Right cardiac atrium (tissue), 5 donors: ENCODE measurements around the gene ALG1L2. TPM values are rescaled to one million over a fixed set of nuclear protein-coding genes. Genes with fewer than 3 reads are reported as not detected.
"Not testable (repeated sequence)": the region's sequence is repeated elsewhere in the genome, so short reads cannot be mapped to it uniquely, and the experiment has no call there.

Experiments
- ATAC-seq, 2 donors: fragments of 200-7000 bp; cut with Tn5 transposase; one replicate each; pipeline versions ENCODE4 v1.8.0 to v1.9.1; 2020; ENCODE audit warnings: moderate library complexity in 2 of 2, mild to moderate bottlenecking in 1 of 2
- DNase-seq, 3 donors: peaks; one replicate each; pipeline ENCODE4 v3.0.0-alpha.2; 2020
- H3K27ac ChIP-seq: one replicate; pipeline ENCODE4 v1.5.1; 2013; ENCODE audit warnings: mild to moderate bottlenecking, low read length, control low read depth, moderate library complexity
- H3K27me3 ChIP-seq: one replicate; pipeline ENCODE4 v1.6.1; 2013; ENCODE audit not compliant: control insufficient read depth, insufficient read depth
- H3K4me1 ChIP-seq: one replicate; pipeline ENCODE4 v1.6.1; 2013; ENCODE audit warnings: low read length; ENCODE audit not compliant: control insufficient read depth, insufficient read depth
- H3K4me3 ChIP-seq: one replicate; pipeline ENCODE4 v1.5.1; 2013; ENCODE audit warnings: low read length, control low read depth
- H3K9me3 ChIP-seq: one replicate; pipeline ENCODE4 v1.6.1; 2013; ENCODE audit warnings: low read length; ENCODE audit not compliant: control insufficient read depth
- WGBS: extraction: QIAGEN DNeasy Blood & Tissue Kit; methylation state at CpG from one replicate; pipeline ENCODE4 v1.1.7; 2013; 5-methylcytosine and 5-hydroxymethylcytosine counted together
- intact Hi-C, 4 donors: fragments of 100-400 bp; cut with DNase I; formaldehyde crosslinking; loops; one replicate each; pipeline versions ENCODE4 v1.11.0 to v1.14.0; 2022 to 2023
- polyA plus RNA-seq: library from polyadenylated mRNA; stranded (reverse); fragments of 200-250 nt; gene quantifications from one replicate; pipeline ENCODE4 v1.2.3, GENCODE V29; 2013
- total RNA-seq, 4 donors: library from RNA; stranded (reverse); fragmentation: NEBNext Ultra II Directional; extraction: Animal tissue kit (Norgen Biotek cat#: 25700); gene quantifications; one replicate each; pipeline ENCODE4 v1.2.1, GENCODE V29; 2021
- donor health status: healthy with polysubstance abuse.
- donor health status: DM: no; HTN: yes; CAD: no.
- donor health status: DM: no; HTN: no; CAD: no.
- donor health status: DM: no; HTN: yes; CAD: no; lungs with severe emphysema.
- donor health status: DM: yes; HTN: yes; CAD: no.

ALG1L2 gene
- total and polyA plus RNA-seq, 5 donors, result 0.53 to 0.89 TPM; not detected in 3

DNA sequence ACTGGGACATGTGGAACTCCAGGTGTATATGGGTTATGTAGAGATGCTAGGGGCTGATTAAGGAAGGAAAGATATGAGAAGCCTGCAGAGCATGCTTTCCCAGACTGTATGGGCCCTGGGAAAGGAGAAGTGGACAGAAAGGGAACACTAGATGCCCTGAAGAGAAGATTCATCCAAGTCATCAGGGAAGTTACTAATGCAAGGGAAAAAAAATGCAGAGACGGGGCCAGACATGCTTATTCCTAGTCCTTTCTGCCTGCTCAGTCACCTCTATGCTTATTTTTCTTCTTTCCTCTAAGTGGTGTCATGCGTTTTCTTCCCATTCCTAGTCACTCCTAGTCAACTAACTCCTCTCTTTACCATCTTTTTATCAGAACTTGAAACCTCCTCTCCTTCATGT is 43.8 kb downstream of the ALG1L2 start:
- 85% methylated on average over 2 of the region's 2 CpGs for WGBS
- H3K9me3 ChIP-seq, H3K27ac ChIP-seq, H3K4me1 ChIP-seq, H3K27me3 ChIP-seq, DNase-seq, H3K4me3 ChIP-seq, intact Hi-C loops, ATAC-seq: not testable (repeated sequence)

GRCh38 chr3:130136337-130136736 is 54.7 kb downstream of the ALG1L2 start:
- intact Hi-C loops, H3K27ac ChIP-seq, H3K27me3 ChIP-seq, H3K4me3 ChIP-seq, DNase-seq, H3K4me1 ChIP-seq, ATAC-seq, H3K9me3 ChIP-seq: not testable (repeated sequence)
- WGBS, result 69% methylated on average over 7 of the region's 7 CpGs

DNA sequence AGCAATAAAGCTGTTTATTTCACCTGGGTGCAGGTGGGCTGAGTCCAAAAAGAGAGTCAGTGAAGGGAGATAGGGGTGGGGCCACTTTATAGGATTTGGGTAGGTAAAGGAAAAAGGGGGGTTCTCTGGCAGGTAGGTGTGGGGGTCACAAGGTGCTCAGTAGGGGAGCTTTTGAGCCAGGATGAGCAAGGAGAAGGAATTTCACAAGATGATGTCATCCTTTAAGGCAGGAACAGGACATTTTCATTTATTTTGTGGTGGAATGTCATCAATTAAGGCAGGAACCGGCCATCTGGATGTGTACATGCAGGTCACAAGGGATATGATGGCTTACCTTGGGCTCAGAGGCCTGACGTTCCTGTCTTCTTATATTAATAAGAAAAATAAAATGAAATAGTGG is 56.1 kb downstream of the ALG1L2 start:
- H3K4me1 ChIP-seq, H3K27ac ChIP-seq, H3K27me3 ChIP-seq, DNase-seq, H3K4me3 ChIP-seq, H3K9me3 ChIP-seq, intact Hi-C loops, ATAC-seq: not testable (repeated sequence)
- WGBS, result 71% methylated on average over 2 of the region's 2 CpGs

DNA sequence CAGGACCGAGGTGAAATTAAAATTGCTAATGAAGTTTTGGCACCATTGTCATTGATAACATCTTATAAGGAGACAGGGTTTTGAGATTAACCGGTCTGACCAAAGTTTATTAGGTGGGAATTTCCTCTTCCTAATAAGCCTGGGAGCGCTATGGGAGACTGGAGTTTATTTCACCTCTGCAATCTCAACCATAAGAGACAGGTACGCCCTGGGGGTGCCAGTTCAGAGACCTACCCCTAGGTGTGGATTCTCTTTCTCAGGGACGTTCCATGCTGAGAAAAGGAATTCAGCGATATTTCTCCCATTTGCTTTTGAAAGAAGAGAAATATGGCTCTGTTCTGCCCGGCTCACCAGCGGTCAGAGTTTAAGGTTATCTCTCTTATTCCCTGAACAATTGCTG is 57.4 kb downstream of the ALG1L2 start:
- intact Hi-C loops, DNase-seq, H3K4me3 ChIP-seq, H3K27ac ChIP-seq, H3K27me3 ChIP-seq, ATAC-seq, H3K9me3 ChIP-seq, H3K4me1 ChIP-seq: not testable (repeated sequence)
- 81% methylated on average over 6 of the region's 8 CpGs for WGBS

- DNase-seq, intact Hi-C loops, H3K27me3 ChIP-seq, ATAC-seq, H3K4me3 ChIP-seq, H3K9me3 ChIP-seq, H3K4me1 ChIP-seq, H3K27ac ChIP-seq: not testable (repeated sequence)
- 49% methylated on average over 16 of the region's 16 CpGs for WGBS
Observed at GRCh38 chr3:130140756-130141155, 59.1 kb downstream of the ALG1L2 start.

DNA sequence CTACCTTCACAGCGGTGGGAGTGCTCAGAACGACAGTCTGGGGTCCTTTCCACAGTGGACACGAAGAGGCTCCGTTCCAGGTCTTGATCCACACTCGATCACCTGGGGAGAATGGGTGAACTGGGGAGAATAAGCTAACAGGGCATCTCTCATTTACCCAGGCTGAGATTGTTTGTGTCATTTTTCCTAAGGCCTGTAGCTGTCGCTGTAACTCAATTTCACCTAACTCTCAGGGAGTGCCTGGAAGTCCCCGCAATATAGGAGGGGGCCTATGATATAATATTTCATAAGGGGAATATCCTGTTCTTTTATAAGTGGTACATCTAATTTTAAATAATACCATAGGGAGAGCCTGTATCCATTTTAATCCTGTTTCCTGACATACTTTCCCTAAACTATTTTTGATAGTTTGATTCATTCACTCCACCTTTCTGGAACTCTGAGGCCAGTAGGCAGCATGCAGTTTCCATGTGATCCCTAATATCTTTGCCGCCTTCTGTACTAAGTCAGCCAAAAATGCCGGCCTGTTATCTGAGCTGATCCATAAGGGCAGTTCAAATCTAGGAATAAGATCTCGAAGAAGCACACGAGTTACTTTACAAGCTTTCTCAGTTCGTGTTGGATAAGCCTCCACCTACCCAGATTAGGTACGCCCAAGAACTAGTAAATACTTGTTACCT is 62.2 kb downstream of the ALG1L2 start:
- WGBS, result 68% methylated on average over 13 of the region's 13 CpGs
- H3K9me3 ChIP-seq, H3K27me3 ChIP-seq, H3K27ac ChIP-seq, H3K4me3 ChIP-seq, DNase-seq, H3K4me1 ChIP-seq, ATAC-seq, intact Hi-C loops: not testable (repeated sequence)

DNA sequence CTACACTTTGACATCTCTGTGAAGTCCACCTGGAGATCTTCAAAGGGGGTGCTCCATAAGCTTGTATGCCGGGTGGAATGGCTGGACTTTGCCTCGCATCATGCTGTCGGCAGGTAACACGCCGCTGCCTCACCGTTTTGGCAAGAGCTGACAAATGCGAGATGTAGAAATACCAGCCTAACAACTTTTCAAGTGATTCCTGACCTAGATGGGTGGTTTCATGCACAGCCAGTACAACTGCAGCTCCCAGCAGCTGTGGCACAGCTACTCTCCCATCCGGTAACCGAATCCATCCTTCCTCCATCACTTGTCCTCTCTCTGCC is 62.7 kb downstream of the ALG1L2 start:
- intact Hi-C loops, H3K9me3 ChIP-seq: not testable (repeated sequence)

GRCh38 chr3:130145456-130145855 is 63.8 kb downstream of the ALG1L2 start:
- H3K4me3 ChIP-seq, H3K27me3 ChIP-seq, ATAC-seq, DNase-seq, intact Hi-C loops, H3K27ac ChIP-seq, H3K4me1 ChIP-seq, H3K9me3 ChIP-seq: not testable (repeated sequence)
- WGBS, result 66% methylated on average over 5 of the region's 5 CpGs

More for the DNA sequence above, 62.7 kb downstream of the ALG1L2 start:
- H3K4me1 ChIP-seq, H3K4me3 ChIP-seq, H3K27me3 ChIP-seq, DNase-seq, ATAC-seq, H3K27ac ChIP-seq: not testable (repeated sequence)
- 94% methylated on average over 9 of the region's 9 CpGs for WGBS

GRCh38 chr3:130146465-130146864 is 64.8 kb downstream of the ALG1L2 start:
- H3K27ac ChIP-seq, H3K4me3 ChIP-seq, ATAC-seq, DNase-seq, H3K27me3 ChIP-seq, H3K4me1 ChIP-seq, intact Hi-C loops, H3K9me3 ChIP-seq: not testable (repeated sequence)
- WGBS, result 40% methylated on average over 6 of the region's 6 CpGs

Other genes with a start within 250 kb of the ALG1L2 start
- 10 to 100 TPM; 40.1 to 45.0 (median 43.9) TPM for gene TMCC1, start 188.1 kb upstream of the ALG1L2 start, total RNA-seq
- gene TMCC1, start 188.1 kb upstream of the ALG1L2 start, polyA plus RNA-seq, result 12.9 TPM
- not detected for gene TRH, start 107.1 kb upstream of the ALG1L2 start, total RNA-seq
- gene TRH, start 107.1 kb upstream of the ALG1L2 start, polyA plus RNA-seq, result not detected